IgD-negative memory B cell (primary cell): ENCODE data around the gene TMPRSS11D. TPM values are rescaled to one million over a fixed set of nuclear protein-coding genes. Genes with fewer than 3 reads are reported as not detected.

ENCODE experiments used
- polyA plus RNA-seq: library from polyadenylated mRNA; unstranded; fragments of 300-500 nt; fragmentation: Illumina TruSeq; gene quantifications from one replicate; pipeline ENCODE4 v1.2.3, GENCODE V29; 2021

The TMPRSS11D gene
- polyA plus RNA-seq, 1 donor from 2014 or later: not detected

Other genes starting within 250 kb of the TMPRSS11D start
- 29.3 TPM for gene UBA6, start 182.8 kb downstream of the TMPRSS11D start, polyA plus RNA-seq
- gene GNRHR, start 129.6 kb downstream of the TMPRSS11D start, polyA plus RNA-seq: not detected
- gene TMPRSS11A, start 79.5 kb upstream of the TMPRSS11D start, polyA plus RNA-seq: not detected
- gene TMPRSS11F, start 245.9 kb upstream of the TMPRSS11D start, polyA plus RNA-seq: not detected